Stimulated activated CD8-positive, alpha-beta memory T cell treated with anti-CD3 and anti-CD28 coated beads, Interleukin-4, amount 100 ng/mL, for 48 hours (primary cell): ENCODE data around the gene DPPA2.
A peak's percentile ranks its signal among the peaks of the same experiment; 100 is the strongest.

Experiments used
- DNase-seq: peaks from one replicate; pipeline ENCODE4 v3.0.0-alpha.2; 2020

DPPA2 gene

GRCh38 chr3:109313061-109313460, 3.3 kb downstream of the DPPA2 start:
- DNase-seq: no peak

- no peak for DNase-seq
Observed at GRCh38 chr3:109297496-109297895, 18.8 kb downstream of the DPPA2 start.

DNA sequence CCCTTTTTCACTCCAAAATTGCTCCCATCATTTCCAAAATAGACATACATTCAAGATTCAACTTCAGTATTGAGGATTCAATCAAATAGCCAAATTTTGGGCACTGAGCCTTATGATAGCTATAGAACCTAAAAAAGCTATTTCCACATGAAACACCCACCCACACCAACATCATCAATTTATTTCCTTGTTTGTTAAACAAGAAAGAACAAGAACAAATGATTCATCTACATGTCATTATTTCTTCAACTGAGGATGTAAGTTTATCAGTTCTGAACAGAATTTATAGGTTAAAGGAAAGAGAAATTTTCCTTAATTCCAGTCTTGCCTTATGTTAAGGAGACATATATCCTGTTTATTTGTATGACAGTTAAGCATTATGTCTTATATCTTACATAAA, 32.2 kb downstream of the DPPA2 start:
- no peak for DNase-seq

GRCh38 chr3:109278546-109278945, 37.8 kb downstream of the DPPA2 start:
- no peak for DNase-seq

DNA sequence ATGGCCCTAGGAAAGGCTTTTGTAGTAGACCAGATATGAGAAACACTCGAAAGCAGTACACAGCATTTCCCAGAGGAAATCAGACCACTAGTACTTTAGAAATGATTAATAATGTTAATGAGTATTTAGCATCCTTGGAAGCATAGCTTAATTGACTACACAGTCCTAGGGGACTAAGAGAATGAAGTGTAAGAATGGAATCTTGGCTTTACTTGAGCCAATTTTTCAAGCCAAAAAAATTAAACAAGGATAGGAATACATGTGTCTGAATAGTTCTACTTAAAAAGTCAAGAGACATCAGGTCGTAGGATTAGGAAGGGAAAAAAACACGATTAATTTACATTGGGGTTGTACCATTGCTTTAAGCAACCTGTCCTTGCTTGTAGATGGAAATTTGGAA, 38.2 kb downstream of the DPPA2 start:
- DNase-seq: no peak

- peak; percentile 30 for DNase-seq
Observed at GRCh38 chr3:109275702-109276293, 40.5 kb downstream of the DPPA2 start.

- no peak for DNase-seq
Observed at GRCh38 chr3:109270779-109271178, 45.5 kb downstream of the DPPA2 start.

GRCh38 chr3:109269577-109270275, 46.6 kb downstream of the DPPA2 start:
- DNase-seq: no peak

DNA sequence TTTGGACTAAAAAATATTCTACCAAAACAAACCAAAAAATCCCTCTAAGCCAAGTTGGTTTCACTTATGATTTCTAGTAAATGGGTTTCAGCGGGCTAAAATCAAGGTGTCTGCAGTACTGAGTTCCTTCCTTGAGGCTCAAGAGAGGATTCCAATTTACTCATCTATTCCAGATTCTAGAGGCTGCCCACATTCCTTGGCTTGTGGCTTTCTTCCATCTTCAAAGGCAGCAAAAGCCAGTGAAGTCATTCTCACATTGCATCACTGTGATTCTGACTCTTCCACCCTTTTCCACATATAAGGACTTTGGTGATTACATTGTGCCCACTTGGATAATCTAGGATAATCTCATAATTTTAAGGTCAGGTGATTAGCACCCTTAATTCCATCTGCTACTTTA, 48.1 kb downstream of the DPPA2 start:
- no peak for DNase-seq

- DNase-seq: no peak
Observed at GRCh38 chr3:109265295-109265694, 51.0 kb downstream of the DPPA2 start.

GRCh38 chr3:109257269-109257668, 59.0 kb downstream of the DPPA2 start:
- no peak for DNase-seq

GRCh38 chr3:109254770-109255169, 61.5 kb downstream of the DPPA2 start:
- no peak for DNase-seq

DNA sequence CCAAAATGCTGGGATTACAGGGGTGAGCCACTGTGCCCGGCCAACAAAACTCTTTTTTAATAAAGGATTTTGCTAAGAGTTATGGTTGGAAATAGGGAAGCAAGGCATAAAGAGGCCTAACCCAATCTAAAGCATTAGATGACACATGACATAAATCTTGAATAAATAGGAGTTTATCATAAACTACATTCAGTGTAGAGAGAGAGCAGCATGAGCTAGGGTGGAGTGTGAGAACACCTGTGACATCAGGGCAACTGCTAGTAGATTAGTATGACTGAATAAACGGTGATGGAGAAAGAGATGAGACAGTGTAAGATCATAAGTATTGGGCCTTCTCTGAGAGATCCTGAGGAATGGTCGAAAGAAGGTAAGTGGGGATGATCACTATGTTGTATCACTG, 63.7 kb downstream of the DPPA2 start:
- no peak for DNase-seq
